Esophagus (tissue), 2 donors: ENCODE results near the gene MRE11. TPM values are rescaled to one million over a fixed set of nuclear protein-coding genes. Genes with fewer than 3 reads are reported as not detected.

Experiments used
- H3K27ac ChIP-seq, 2 donors: one replicate each; pipeline ENCODE4 v1.5.1; 2013; ENCODE audit warnings: low read depth in 2 of 2, mild to moderate bottlenecking in 2 of 2, inconsistent platforms in 1 of 2, low read length in 1 of 2, moderate library complexity in 1 of 2
- H3K27me3 ChIP-seq, 2 donors: one replicate each; pipeline ENCODE4 v1.6.1; 2013; ENCODE audit warnings: low read length in 2 of 2, control low read depth in 1 of 2, mild to moderate bottlenecking in 1 of 2; ENCODE audit not compliant: insufficient read depth in 2 of 2, control insufficient read depth in 1 of 2
- H3K36me3 ChIP-seq, 2 donors: one replicate each; pipeline ENCODE4 v1.6.1; 2013; ENCODE audit warnings: low read length in 1 of 2; ENCODE audit not compliant: control insufficient read depth in 2 of 2, insufficient read depth in 2 of 2
- H3K4me1 ChIP-seq, 2 donors: one replicate each; pipeline ENCODE4 v1.6.1; 2013; ENCODE audit warnings: low read length in 1 of 2; ENCODE audit not compliant: control insufficient read depth in 2 of 2, insufficient read depth in 2 of 2
- H3K4me3 ChIP-seq, 2 donors: one replicate each; pipeline ENCODE4 v1.5.1; 2013; ENCODE audit warnings: low read length in 2 of 2, mild to moderate bottlenecking in 2 of 2, low read depth in 1 of 2, moderate library complexity in 1 of 2
- H3K9me3 ChIP-seq, 2 donors: one replicate each; pipeline ENCODE4 v1.6.1; 2013; ENCODE audit warnings: mild to moderate bottlenecking in 2 of 2, low read depth in 1 of 2, low read length in 1 of 2, moderate library complexity in 1 of 2; ENCODE audit not compliant: control insufficient read depth in 2 of 2, insufficient read depth in 1 of 2
- WGBS, 2 donors: extraction: QIAGEN DNeasy Blood & Tissue Kit; methylation state at CpG; one replicate each; pipeline ENCODE4 v1.1.7; 2013; 5-methylcytosine and 5-hydroxymethylcytosine counted together
- polyA plus RNA-seq, 2 donors: library from polyadenylated mRNA; stranded (reverse); fragments of 200-250 nt; gene quantifications; one replicate each; pipeline ENCODE4 v1.2.3, GENCODE V29; 2013
- donor health status: healthy with polysubstance abuse.
- donor health status: Bipolar disorder and iron deficiency.

MRE11 gene
- polyA plus RNA-seq, 2 donors: 4.4 to 5.2 TPM

- Histone ChIP-seq H3K4me1 (no peaks in the 10 kb centered on the region), H3K36me3 (peaks cover 0 to 5% of the 10 kb centered on the region in 2 donors), H3K4me3 (no peak overlapping the region), H3K27ac (no peak overlapping the region), H3K9me3 (no peaks in the 10 kb centered on the region), H3K27me3 (no peaks in the 10 kb centered on the region)
- 62 to 64% methylated on average over 1 of the region's 1 CpG for WGBS, 2 donors
Observed at GRCh38 chr11:94449029-94449428, 44.6 kb downstream of the MRE11 start.

DNA sequence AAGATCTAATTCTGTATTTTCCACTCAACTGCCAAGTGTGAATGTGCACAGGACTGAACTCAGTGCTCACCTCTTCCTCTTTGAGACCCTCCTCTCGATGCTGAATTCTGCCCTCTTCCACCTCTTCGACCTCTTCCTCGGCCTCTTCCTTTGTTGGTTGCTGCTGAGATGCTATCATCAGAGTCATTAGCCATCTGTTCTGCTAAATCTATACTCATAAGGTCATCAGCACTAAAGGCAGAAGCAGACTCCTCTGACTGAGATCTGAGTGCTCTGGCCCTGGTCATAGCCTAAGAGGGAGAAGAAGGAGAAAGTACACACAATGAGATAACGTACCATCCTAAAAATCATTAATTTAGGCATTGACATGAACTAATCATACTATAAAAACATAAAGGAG, 46.5 kb downstream of the MRE11 start:
- H3K27ac ChIP-seq: no peak overlapping the region
- H3K27me3 ChIP-seq: no peaks in the 10 kb centered on the region
- 88 to 93% methylated on average over 4 of the region's 4 CpGs for WGBS, 2 donors
- no peak overlapping the region for H3K4me3 ChIP-seq
- peaks cover 0 to 5% of the 10 kb centered on the region in 2 donors for H3K36me3 ChIP-seq
- no peaks in the 10 kb centered on the region for H3K4me1 ChIP-seq
- no peaks in the 10 kb centered on the region for H3K9me3 ChIP-seq

GRCh38 chr11:94445641-94446040, 48.0 kb downstream of the MRE11 start:
- Histone ChIP-seq H3K27ac (no peak overlapping the region), H3K36me3 (peaks cover 0 to 5% of the 10 kb centered on the region in 2 donors), H3K27me3 (no peaks in the 10 kb centered on the region), H3K4me3 (no peak overlapping the region), H3K9me3 (no peaks in the 10 kb centered on the region), H3K4me1 (no peaks in the 10 kb centered on the region)
- 84 to 93% methylated on average over 1 of the region's 1 CpG for WGBS, 2 donors

DNA sequence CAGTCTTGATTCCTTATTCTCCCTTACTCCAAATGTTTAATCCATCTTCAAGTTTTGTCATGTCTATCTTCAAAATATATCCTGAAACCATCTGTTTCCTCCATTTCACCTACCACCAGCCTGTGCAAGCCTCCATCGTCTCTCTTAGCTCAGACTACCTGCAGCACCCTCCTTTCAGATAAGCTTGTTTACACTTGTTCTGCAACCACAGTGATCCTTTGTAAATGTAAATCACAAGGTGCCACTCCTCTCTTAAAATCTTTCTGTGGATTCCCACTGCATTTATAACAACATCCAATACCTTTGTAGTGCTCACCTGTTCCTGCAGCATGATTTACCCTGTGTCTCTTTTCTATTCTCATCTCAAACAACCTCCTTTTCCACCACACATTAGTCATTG, 60.6 kb downstream of the MRE11 start:
- Histone ChIP-seq H3K27me3 (no peaks in the 10 kb centered on the region), H3K27ac (no peak overlapping the region), H3K4me1 (no peaks in the 10 kb centered on the region), H3K4me3 (no peak overlapping the region), H3K36me3 (peaks cover 4 to 8% of the 10 kb centered on the region in 2 donors), H3K9me3 (no peaks in the 10 kb centered on the region)
- WGBS, 2 donors: 40 to 49% methylated on average over 1 of the region's 1 CpG

GRCh38 chr11:94424662-94425061, 69.0 kb downstream of the MRE11 start:
- Histone ChIP-seq H3K4me1 (no peaks in the 10 kb centered on the region), H3K36me3 (peaks cover 4 to 6% of the 10 kb centered on the region in 2 donors), H3K4me3 (no peak overlapping the region), H3K27ac (no peak overlapping the region), H3K9me3 (no peaks in the 10 kb centered on the region), H3K27me3 (no peaks in the 10 kb centered on the region)
- 75 to 79% methylated on average over 2 of the region's 2 CpGs for WGBS, 2 donors

DNA sequence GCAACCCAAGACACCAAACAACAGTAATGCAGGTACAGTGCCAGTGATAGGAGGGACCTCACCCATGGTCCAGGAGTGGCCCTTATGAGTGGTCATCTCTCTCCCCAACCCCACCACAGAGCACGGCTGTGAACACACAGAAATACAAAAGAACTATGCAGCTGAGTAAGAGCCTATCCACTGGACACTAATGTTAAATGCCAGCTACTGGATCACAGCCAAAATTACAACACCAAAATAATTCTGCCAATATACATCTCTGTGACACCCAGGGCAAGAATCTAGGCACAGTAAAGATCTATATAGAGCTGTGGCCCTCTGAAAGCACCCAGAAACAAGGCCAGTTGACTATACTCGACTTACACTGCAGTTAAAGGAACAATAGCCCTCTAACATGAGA, 69.6 kb downstream of the MRE11 start:
- no peaks in the 10 kb centered on the region for H3K9me3 ChIP-seq
- H3K27ac ChIP-seq: no peak overlapping the region
- H3K36me3 ChIP-seq: peaks cover 0 to 6% of the 10 kb centered on the region in 2 donors
- no peak overlapping the region for H3K4me3 ChIP-seq
- H3K4me1 ChIP-seq: no peaks in the 10 kb centered on the region
- no peaks in the 10 kb centered on the region for H3K27me3 ChIP-seq
- 82 to 88% methylated on average over 2 of the region's 2 CpGs for WGBS, 2 donors

DNA sequence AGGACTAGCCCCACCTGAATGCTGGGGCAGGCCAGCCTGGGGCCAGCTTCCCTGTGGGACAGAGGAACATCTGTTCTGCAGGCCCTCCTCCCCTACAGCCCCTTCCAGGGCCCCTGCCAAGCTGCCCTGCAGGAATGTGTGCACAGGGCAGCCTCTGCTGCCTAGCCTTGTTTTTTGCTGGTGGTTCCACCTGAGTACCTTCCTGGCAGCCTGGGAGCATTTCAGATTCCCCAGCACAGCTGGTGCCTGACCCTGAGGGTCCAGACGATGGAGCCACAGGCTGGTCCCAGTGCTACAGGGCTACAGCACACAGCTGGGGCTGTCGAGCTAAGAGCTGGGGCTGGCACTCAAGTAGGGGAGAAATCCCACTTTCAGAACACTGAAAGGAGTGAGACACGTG, 70.1 kb downstream of the MRE11 start:
- 92% methylated on average over 3 of the region's 3 CpGs for WGBS, 2 donors
- peaks cover 0 to 6% of the 10 kb centered on the region in 2 donors for H3K36me3 ChIP-seq

DNA sequence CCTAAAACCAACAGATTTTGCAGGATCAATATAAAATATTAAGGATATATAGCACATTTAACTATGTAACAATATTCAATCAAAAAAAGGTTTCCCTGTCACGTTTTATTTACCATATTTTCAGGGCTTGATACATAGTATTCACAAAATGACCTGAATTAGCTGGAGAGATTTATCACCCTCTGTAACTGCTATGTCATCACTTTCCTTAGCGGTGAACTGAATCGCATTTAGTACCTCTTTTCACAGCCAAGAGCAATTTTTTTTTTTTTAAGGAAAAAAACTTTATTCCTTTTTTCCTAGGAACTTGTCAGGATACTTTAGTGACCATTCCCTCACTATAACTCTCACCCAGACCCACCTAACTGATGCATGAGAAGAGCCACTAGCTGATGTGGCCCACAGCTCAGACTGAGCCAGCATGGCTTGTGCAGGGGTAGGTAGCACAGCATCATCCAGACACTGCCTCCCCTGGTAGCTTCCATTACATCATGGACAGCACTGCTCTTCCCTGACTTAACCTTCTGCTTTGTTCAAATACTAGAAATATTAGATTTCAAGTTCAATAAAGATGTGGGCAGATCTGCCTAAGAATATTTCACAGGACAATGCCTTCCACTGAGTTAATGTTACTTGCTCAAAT, 75.4 kb downstream of the MRE11 start:
- H3K4me1 ChIP-seq: no peaks in the 10 kb centered on the region
- H3K9me3 ChIP-seq: no peaks in the 10 kb centered on the region
- no peaks in the 10 kb centered on the region for H3K27me3 ChIP-seq
- no peak overlapping the region for H3K4me3 ChIP-seq
- no peaks in the 10 kb centered on the region for H3K36me3 ChIP-seq
- H3K27ac ChIP-seq: no peak overlapping the region
- WGBS, 2 donors: 77 to 79% methylated on average over 3 of the region's 3 CpGs

More for the DNA sequence above, 70.1 kb downstream of the MRE11 start:
- Histone ChIP-seq H3K27me3 (no peaks in the 10 kb centered on the region), H3K27ac (no peak overlapping the region), H3K4me3 (no peak overlapping the region), H3K4me1 (no peaks in the 10 kb centered on the region), H3K9me3 (no peaks in the 10 kb centered on the region)

DNA sequence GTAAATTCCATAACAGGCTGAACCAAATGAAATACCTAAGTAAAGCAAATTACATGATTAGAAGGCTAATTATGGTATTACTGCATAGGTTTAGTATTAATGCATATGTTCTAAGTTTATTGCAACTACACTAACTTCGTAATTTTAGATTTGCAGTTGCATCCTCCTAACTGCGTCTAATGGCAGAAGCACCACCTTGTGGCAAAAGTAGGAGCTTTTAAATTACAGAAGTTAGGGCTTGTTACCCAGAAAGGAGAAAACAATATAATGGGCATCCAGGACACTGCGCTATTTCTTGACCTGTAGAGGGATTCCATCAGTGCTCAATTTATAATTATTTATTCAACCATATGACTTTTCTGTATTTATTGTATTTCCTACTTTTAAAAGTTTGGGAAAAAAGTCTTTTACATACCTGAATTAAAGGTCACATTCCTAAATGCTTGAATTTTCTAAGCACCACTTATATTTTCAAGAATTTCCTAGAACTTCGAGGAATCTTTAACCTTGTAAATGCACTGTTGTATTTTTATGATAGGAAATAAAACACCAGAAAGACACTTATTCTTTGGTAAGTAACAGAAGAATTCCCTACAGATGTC, 76.2 kb downstream of the MRE11 start:
- H3K4me3 ChIP-seq: no peak overlapping the region
- no peaks in the 10 kb centered on the region for H3K36me3 ChIP-seq
- H3K4me1 ChIP-seq: no peaks in the 10 kb centered on the region
- no peak overlapping the region for H3K27ac ChIP-seq
- H3K9me3 ChIP-seq: no peaks in the 10 kb centered on the region
- WGBS, 2 donors: 65 to 66% methylated on average over 4 of the region's 4 CpGs
- H3K27me3 ChIP-seq: no peaks in the 10 kb centered on the region
